SIG-M5 (cell line): Measurements from ENCODE around the gene CPS1.

Source experiments
- DNase-seq: peaks from one replicate; lab custom pipeline; 2025; lab: John Stamatoyannopoulos, UW

CPS1 gene

DNA sequence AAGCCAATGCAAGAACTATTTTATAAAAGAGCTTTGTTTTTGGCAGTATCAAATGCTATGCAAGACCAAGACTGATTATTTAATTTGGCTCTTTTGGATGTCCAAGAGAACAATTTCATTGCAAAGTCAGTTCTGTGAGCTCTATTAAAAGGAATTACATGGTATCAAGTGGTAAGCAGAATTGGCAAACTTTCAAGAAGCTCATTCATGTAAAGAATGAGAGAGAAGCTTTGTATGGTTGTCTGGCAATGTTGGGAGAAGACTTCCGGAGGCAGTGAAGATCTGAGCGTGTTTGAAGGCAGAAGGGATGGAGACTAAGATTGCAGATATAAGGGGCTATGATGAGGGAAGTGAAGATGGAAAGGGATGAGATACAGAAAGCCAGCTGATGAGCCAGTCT, 49.6 kb downstream of the CPS1 start:
- no peak for DNase-seq

- no peak for DNase-seq
Measured at GRCh38 chr2:210611466-210611865, 55.1 kb downstream of the CPS1 start.

- no peak for DNase-seq
Measured at GRCh38 chr2:210616074-210616473, 59.7 kb downstream of the CPS1 start.

DNA sequence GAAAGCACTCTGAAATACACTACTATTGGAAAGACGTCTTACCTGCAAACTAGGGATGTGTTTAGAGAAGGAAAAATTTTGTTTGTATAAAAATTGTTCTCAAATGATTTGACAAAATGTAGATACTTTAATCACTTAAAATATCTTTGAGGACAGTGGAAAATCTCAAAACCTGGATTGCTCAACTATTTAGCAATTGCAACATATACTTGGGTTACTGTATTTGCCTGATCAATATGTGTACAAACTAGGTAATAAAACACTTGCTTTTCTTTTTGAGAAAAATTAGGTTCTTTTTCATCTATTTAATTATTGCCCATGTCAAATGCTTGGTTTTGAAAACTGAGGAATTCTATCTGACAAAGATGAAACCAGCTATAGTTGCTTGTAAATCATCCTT, 60.9 kb downstream of the CPS1 start:
- no peak for DNase-seq

DNA sequence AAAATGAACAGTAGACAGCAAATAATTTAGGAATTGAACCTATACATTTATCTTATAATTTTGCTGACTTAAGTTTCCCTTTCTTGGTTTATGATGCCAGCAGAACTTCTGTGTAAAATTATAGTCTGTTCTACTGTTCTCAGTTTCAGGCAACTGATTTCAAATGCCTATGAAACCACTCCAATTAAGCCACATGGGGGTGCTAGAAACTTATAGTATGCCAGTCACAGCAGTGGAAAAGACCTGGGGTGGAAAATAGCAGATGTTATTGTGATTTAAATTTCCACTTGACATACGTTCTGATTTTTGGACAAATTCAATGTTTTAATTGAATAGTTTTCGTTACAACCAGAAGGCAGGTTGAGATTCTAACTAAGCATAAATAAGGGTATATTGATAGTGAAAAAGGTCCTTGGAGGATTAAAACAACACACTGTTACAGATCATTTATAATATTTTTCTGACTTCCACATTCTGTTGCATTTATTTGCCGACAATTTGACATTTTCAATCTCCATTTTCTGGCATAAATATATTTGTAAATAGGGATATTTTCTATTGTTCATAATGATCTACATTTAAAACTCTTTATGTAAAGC, 61.4 kb downstream of the CPS1 start:
- DNase-seq: no peak

GRCh38 chr2:210620456-210620855, 64.1 kb downstream of the CPS1 start:
- no peak for DNase-seq

GRCh38 chr2:210623506-210623905, 67.1 kb downstream of the CPS1 start:
- DNase-seq: no peak

GRCh38 chr2:210626849-210627248, 70.5 kb downstream of the CPS1 start:
- DNase-seq: no peak

DNA sequence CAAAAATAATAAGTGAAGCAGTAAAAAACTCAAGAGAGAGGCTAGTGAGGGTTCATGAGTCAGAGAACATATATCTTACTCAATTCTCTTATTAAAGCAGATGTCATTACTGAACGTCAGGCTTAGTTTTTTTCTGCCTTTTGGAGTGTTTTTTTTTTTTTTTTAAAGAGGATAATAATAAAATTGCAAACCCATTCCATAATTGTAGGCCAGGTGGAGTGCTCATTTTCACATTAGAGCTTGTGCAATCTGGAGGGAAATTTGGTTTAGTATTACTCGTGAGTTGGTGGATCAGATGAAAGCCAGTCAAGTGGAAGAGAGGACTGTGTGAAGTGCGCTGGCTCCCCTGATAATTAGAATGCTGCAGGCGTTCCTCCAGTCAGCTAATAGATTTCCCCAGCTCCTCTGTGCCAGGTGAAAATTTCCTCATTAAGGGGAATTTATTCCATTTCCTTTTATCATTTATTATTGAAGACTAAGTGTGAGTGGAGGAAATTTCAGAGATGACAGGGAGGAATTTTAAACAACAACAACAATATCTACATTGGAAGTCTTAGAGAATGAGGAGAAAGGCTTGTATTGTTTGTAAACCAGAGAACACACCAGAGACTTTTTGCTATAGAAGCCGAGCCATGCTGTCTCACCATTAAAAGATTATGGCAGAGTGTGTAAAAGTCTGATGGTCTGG, 74.6 kb downstream of the CPS1 start:
- no peak for DNase-seq

GRCh38 chr2:210633699-210634098, 77.3 kb downstream of the CPS1 start:
- DNase-seq: no peak

DNA sequence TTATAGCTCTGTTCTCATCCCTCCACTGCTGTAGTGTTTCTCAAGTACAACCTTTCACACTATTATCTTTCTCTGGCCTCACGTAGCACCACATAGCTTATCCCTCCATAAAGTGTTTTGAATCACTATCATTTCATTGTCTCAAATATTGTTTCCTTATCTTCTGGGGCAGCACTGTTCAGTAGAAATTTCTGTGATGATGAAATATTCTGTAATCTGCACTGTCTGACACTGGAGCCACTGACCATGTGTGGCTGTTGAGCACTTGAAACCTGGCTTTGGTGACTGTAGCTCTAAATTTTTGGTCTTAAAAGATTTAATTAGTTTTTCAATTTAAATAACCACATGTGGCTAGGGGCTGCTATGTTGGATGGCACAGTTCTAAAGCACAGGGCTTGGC, 78.9 kb downstream of the CPS1 start:
- DNase-seq: no peak

GRCh38 chr2:210642333-210642732, 85.9 kb downstream of the CPS1 start:
- no peak for DNase-seq

DNA sequence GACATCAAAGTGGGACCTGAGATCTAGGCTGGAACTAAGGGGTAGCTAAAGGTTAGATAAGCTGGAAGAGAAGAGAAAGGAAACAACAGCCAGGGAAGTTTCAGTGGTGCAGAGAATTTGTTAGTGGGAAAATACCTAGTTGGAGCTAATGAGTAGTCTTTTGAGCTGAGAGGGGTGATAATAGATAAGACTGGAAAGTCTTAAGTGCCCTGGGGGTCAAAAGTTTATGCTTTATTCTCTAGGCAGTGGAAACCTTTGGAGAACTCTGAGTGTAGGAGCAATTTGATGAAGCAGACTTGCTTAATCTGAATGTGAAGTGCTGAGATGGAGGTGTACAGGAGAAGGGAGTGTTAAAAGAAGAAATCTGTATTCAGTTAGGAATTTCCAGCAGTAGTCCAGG, 90.8 kb downstream of the CPS1 start:
- DNase-seq: no peak

GRCh38 chr2:210654091-210654490, 97.7 kb downstream of the CPS1 start:
- no peak for DNase-seq

DNA sequence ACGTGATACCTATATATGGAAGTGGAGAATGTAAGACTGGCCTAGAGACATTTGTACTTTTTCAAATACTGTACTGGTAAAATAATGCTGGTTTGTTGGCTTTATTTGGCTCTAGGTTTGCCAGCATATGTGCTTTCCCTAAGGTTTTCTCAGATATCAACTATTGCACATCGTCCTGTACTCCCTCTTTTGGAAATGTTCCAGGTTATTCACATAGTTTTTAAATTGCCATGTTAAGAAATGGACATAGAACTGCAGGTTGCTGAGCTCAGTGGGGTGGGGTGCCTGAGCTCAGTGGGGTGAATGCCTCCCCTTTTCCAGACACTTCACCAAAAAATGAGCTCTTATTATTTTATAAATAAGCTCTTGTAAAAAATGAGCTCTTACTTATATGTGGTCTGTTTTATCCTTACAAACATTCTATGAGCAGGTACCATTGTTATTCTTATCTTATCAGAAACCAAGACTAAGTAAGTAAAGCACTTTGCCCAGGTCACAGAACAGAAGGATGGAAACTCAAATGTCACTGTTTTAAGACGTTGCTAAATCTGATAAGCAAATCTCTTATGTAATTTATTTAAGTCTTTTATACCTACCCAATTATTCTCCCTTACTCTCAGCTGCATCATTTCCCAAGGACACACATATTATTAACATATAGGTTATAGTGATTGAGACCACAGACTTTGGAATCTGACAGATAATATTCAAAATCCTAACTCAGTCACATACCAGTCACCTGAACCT, 99.0 kb downstream of the CPS1 start:
- DNase-seq: no peak

DNA sequence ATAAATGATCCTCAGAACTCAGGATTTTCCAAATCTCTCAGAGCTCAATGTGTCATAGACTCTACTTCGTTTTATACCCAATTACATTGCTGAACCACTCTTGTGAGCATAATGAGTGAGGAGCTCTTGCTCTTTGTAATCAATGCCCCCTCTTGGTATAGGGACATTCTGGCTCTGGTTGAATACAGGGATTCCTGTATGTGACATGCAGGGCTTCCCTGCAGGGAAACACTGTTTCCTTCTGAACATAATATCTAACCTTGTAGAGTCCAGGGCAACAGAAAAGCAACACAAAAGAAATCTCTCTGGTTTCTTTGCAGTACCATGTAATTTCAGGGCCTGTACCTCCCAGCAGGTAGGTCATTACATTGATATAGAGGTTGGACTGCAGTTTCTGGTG, 101.5 kb downstream of the CPS1 start:
- no peak for DNase-seq

DNA sequence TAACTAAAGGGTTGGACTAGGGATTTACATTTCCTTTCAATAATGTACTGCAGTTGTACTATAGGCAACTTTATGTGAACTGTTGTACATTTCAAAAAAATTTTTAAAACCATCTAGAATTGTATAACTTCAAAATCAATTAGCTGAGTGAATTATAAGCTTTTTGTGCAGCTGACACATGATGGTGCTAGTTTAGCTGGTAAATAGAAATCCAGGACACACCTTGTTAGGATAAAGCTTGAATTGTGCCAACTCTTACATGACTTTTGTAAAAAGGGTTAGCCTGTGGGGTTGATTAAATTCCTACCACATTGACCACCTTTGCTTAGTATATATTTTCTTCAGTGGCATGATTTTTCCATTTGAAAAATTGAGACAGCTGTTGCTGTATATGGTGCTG, 104.4 kb downstream of the CPS1 start:
- no peak for DNase-seq

DNA sequence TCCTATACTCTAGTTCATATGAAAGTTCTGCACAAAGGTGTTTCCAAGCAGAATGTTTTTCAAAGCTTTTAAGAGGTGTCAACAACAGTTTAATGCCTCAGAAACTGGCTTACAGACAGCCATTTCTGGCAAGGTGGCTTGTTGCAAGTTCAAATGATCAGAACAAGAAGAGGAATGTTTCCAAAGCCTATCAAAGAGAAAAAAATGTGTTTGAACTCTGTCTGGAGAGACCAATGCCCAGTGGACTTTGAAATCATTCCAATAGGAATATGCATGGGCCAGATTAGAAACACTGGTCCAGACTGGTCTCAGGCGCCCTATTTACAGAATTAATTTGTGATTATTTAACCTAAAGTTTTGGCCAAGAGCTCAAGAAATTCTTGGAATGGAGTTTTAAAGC, 106.2 kb downstream of the CPS1 start:
- no peak for DNase-seq

DNA sequence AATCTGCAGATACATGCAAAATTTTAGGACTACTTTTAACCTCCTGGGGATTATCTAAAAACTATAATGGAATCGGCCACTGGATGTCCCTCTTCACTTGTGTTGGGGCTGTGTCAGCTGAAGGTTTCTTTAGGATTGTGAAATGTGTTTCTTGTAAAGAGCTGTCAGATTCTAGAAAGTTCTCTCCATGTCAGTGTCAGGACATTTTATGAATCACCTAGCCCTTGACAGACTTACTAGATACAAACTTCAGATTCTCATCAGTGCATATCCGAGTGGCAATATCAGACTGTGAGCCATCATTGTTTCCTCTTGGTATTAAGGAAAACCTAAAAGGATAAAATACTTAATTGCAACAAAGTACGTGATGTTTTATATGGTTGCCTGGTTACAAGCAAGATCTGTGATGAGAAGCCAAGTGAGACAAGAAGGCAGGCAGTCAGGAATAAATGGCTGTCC, 107.3 kb downstream of the CPS1 start:
- DNase-seq: no peak

- no peak for DNase-seq
Measured at GRCh38 chr2:210667711-210668110, 111.3 kb downstream of the CPS1 start.

GRCh38 chr2:210671065-210671464, 114.7 kb downstream of the CPS1 start:
- no peak for DNase-seq

DNA sequence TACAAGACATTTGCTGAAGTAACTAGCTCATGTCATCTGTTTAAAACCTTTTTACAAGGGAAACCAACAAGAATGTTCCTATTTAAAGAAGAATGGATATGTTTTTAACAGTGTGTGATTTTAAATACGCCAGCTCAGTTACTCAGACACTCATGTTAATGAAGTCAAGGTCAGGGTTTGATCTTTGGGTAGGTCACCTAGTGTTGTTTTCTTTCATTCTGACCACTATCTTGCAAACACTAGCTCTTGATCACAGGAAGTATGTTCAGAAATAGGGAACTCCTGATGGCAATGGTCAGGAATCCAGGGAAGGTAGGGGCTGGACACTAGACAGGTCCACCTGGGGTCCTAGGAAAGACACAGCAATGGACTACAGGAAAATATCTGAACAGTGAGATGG, 116.7 kb downstream of the CPS1 start:
- no peak for DNase-seq

GRCh38 chr2:210676067-210676466, 119.7 kb downstream of the CPS1 start:
- DNase-seq: no peak
